Activated T-cell treated with anti-CD3 and anti-CD28 coated beads, Interleukin-2, amount 50 U/mL, for 72 hours (primary cell): ENCODE data around the gene TSTD1. TPM values are rescaled to one million over a fixed set of nuclear protein-coding genes. Genes with fewer than 3 reads are reported as not detected.
A peak's percentile ranks its signal among the peaks of the same experiment; 100 is the strongest.

Experiments
- ATAC-seq, 2 donors: fragments of 150-1000 bp; cut with Tn5 transposase; replicated peaks in 1 of 2; 2 replicates each; pipeline ENCODE4 v1.10.0; 2021; ENCODE audit warnings: moderate library complexity in 2 of 2, mild to moderate bottlenecking in 1 of 2
- DNase-seq, 2 donors: peaks; one replicate each; pipeline ENCODE4 v3.0.0; 2021 to 2022; ENCODE audit warnings: mixed read lengths in 1 of 2
- H3K27ac Mint-ChIP-seq: one replicate; pipeline ENCODE4 v1.8.0; 2022; ENCODE audit warnings: mild to moderate bottlenecking, moderate library complexity, mixed read lengths
- H3K27me3 Mint-ChIP-seq: one replicate; pipeline ENCODE4 v1.8.0; 2022; ENCODE audit warnings: low read depth, mixed read lengths
- H3K36me3 Mint-ChIP-seq, 2 donors: one replicate each; pipeline ENCODE4 v1.8.0; 2022; ENCODE audit warnings: mixed read lengths in 2 of 2, mild to moderate bottlenecking in 1 of 2; ENCODE audit not compliant: insufficient read depth in 2 of 2
- H3K4me1 Mint-ChIP-seq: one replicate; pipeline ENCODE4 v1.8.0; 2022; ENCODE audit warnings: low read depth, mixed read lengths
- H3K4me3 Mint-ChIP-seq, 2 donors: one replicate each; pipeline ENCODE4 v1.8.0; 2022; ENCODE audit warnings: mild to moderate bottlenecking in 2 of 2, mixed read lengths in 2 of 2, moderate library complexity in 2 of 2
- H3K9me3 Mint-ChIP-seq, 2 donors: one replicate each; pipeline ENCODE4 v1.8.0; 2022; ENCODE audit warnings: mixed read lengths in 2 of 2
- total RNA-seq, 2 donors: library from RNA; stranded (reverse); gene quantifications; one replicate each; pipeline ENCODE4 v1.2.3, GENCODE V29; 2022

The TSTD1 gene
- total RNA-seq, result 10 to 100 TPM; 46.3 to 78.0 TPM

- Mint-ChIP-seq H3K27me3 (no peaks in the 10 kb centered on the region), H3K9me3 (no peaks in the 10 kb centered on the region), H3K4me1 (peaks cover 58% of the 10 kb centered on the region), H3K4me3 (peak within 1 kb of the TSS; percentile 89 to 97), H3K27ac (peak within 1 kb of the TSS; percentile 62), H3K36me3 (peaks cover 2 to 26% of the 10 kb centered on the region in 2 donors)
- peak; percentile 92 for ATAC-seq
- DNase-seq, result peak; percentile 89 to 91
These were observed at the start of gene TSTD1 for GRCh38 chr1:161038523-161039153. Gene TSTD1, minus strand, starts transcription at chr1:161038964. Its CDS starts 75 bp downstream, at chr1:161038889.

- Mint-ChIP-seq H3K9me3 (no peaks in the 10 kb centered on the region), H3K36me3 (no peaks in the 10 kb centered on the region), H3K27ac (no peak overlapping the region), H3K4me3 (no peak overlapping the region), H3K4me1 (peaks cover 34% of the 10 kb centered on the region), H3K27me3 (no peaks in the 10 kb centered on the region)
- ATAC-seq (no peak), DNase-seq (no peak)
These were observed 47.7 kb upstream of the TSTD1 start for GRCh38 chr1:161086457-161086856.

- H3K4me3 Mint-ChIP-seq, result no peak overlapping the region
- H3K27ac Mint-ChIP-seq, result no peak overlapping the region
- DNase-seq (no peak), ATAC-seq (no peak)
- H3K36me3 Mint-ChIP-seq, result no peaks in the 10 kb centered on the region
- H3K4me1 Mint-ChIP-seq, result peaks cover 22% of the 10 kb centered on the region
- H3K9me3 Mint-ChIP-seq, result no peaks in the 10 kb centered on the region
- no peaks in the 10 kb centered on the region for H3K27me3 Mint-ChIP-seq
These were observed 46.4 kb upstream of the TSTD1 start for GRCh38 chr1:161085165-161085564.

- Mint-ChIP-seq H3K27ac (no peak overlapping the region), H3K4me3 (no peak overlapping the region), H3K9me3 (no peaks in the 10 kb centered on the region), H3K36me3 (no peaks in the 10 kb centered on the region), H3K27me3 (no peaks in the 10 kb centered on the region), H3K4me1 (peaks cover 20% of the 10 kb centered on the region)
- no peak for DNase-seq
- no peak for ATAC-seq
These were observed 45.8 kb upstream of the TSTD1 start for GRCh38 chr1:161084597-161084988.

- Mint-ChIP-seq H3K36me3 (no peaks in the 10 kb centered on the region), H3K27ac (no peak overlapping the region), H3K4me1 (peaks cover 17% of the 10 kb centered on the region), H3K9me3 (no peaks in the 10 kb centered on the region), H3K27me3 (no peaks in the 10 kb centered on the region), H3K4me3 (no peak overlapping the region)
- DNase-seq, result no peak
- no peak for ATAC-seq
These were observed 45.2 kb upstream of the TSTD1 start for GRCh38 chr1:161083748-161084596.

- Mint-ChIP-seq H3K27ac (no peak overlapping the region), H3K4me3 (no peak overlapping the region), H3K36me3 (no peaks in the 10 kb centered on the region), H3K4me1 (peaks cover 13% of the 10 kb centered on the region), H3K9me3 (no peaks in the 10 kb centered on the region), H3K27me3 (no peaks in the 10 kb centered on the region)
- peak; percentile 36 to 61 for ATAC-seq
- DNase-seq, result peak in 1 of 2 donors; percentile 23
These were observed 44.4 kb upstream of the TSTD1 start for GRCh38 chr1:161082996-161083747.

- ATAC-seq (no peak), DNase-seq (no peak)
- Mint-ChIP-seq H3K4me1 (peaks cover 7% of the 10 kb centered on the region), H3K9me3 (no peaks in the 10 kb centered on the region), H3K27me3 (no peaks in the 10 kb centered on the region), H3K36me3 (no peaks in the 10 kb centered on the region), H3K27ac (no peak overlapping the region), H3K4me3 (no peak overlapping the region)
These were observed 43.7 kb upstream of the TSTD1 start for GRCh38 chr1:161082483-161082882.

- no peaks in the 10 kb centered on the region for H3K27me3 Mint-ChIP-seq
- ATAC-seq, result no peak
- no peak for DNase-seq
- H3K4me1 Mint-ChIP-seq, result peaks cover 5% of the 10 kb centered on the region
- H3K27ac Mint-ChIP-seq, result no peak overlapping the region
- no peaks in the 10 kb centered on the region for H3K36me3 Mint-ChIP-seq
- H3K4me3 Mint-ChIP-seq, result no peak overlapping the region
- no peaks in the 10 kb centered on the region for H3K9me3 Mint-ChIP-seq
These were observed 42.8 kb upstream of the TSTD1 start for GRCh38 chr1:161081519-161081918.

GRCh38 chr1:161080441-161081405 is 42.0 kb upstream of the TSTD1 start:
- Mint-ChIP-seq H3K4me1 (peaks cover 5% of the 10 kb centered on the region), H3K9me3 (no peaks in the 10 kb centered on the region), H3K27ac (no peak overlapping the region), H3K36me3 (no peaks in the 10 kb centered on the region), H3K4me3 (no peak overlapping the region), H3K27me3 (no peaks in the 10 kb centered on the region)
- DNase-seq (no peak), ATAC-seq (peak in 1 of 2 donors; percentile 36)

- DNase-seq, result no peak
- Mint-ChIP-seq H3K36me3 (no peaks in the 10 kb centered on the region), H3K4me3 (no peak overlapping the region), H3K27me3 (no peaks in the 10 kb centered on the region), H3K4me1 (peaks cover 5% of the 10 kb centered on the region), H3K9me3 (no peaks in the 10 kb centered on the region), H3K27ac (no peak overlapping the region)
- peak in 1 of 2 donors; percentile 27 for ATAC-seq
These were observed 40.8 kb upstream of the TSTD1 start for GRCh38 chr1:161079436-161080110.

GRCh38 chr1:161077426-161077825 is 38.7 kb upstream of the TSTD1 start:
- Mint-ChIP-seq H3K4me1 (peaks cover 5% of the 10 kb centered on the region), H3K9me3 (no peaks in the 10 kb centered on the region), H3K4me3 (no peak overlapping the region), H3K27ac (no peak overlapping the region), H3K36me3 (no peaks in the 10 kb centered on the region), H3K27me3 (no peaks in the 10 kb centered on the region)
- DNase-seq (no peak), ATAC-seq (no peak)

GRCh38 chr1:161076410-161076809 is 37.6 kb upstream of the TSTD1 start:
- H3K4me1 Mint-ChIP-seq, result peaks cover 13% of the 10 kb centered on the region
- no peaks in the 10 kb centered on the region for H3K27me3 Mint-ChIP-seq
- no peak for DNase-seq
- H3K9me3 Mint-ChIP-seq, result no peaks in the 10 kb centered on the region
- no peak overlapping the region for H3K27ac Mint-ChIP-seq
- no peak overlapping the region for H3K4me3 Mint-ChIP-seq
- no peak for ATAC-seq
- no peaks in the 10 kb centered on the region for H3K36me3 Mint-ChIP-seq
